HG03565 (cell line): Measurements from ENCODE around the gene IRF2BP2.
A peak's percentile ranks its signal among the peaks of the same experiment; 100 is the strongest.

Experiments
- ATAC-seq: cut with Tn5 transposase; IDR thresholded peaks from one replicate; pipeline ENCODE4 v1.9.1; 2021; ENCODE audit warnings: mild to moderate bottlenecking, moderate library complexity; ENCODE audit not compliant: unreplicated experiment

IRF2BP2 gene

GRCh38 chr1:234610061-234610665 is at the start of gene IRF2BP2:
IRF2BP2 (minus strand) TSS chr1:234610178; CDS start chr1:234609494, 684 bp downstream.
- peak; percentile 20 for ATAC-seq

- no peak for ATAC-seq
Measured at GRCh38 chr1:234659538-234659937, 49.6 kb upstream of the IRF2BP2 start.

- no peak for ATAC-seq
Measured at GRCh38 chr1:234658138-234658537, 48.2 kb upstream of the IRF2BP2 start.

DNA sequence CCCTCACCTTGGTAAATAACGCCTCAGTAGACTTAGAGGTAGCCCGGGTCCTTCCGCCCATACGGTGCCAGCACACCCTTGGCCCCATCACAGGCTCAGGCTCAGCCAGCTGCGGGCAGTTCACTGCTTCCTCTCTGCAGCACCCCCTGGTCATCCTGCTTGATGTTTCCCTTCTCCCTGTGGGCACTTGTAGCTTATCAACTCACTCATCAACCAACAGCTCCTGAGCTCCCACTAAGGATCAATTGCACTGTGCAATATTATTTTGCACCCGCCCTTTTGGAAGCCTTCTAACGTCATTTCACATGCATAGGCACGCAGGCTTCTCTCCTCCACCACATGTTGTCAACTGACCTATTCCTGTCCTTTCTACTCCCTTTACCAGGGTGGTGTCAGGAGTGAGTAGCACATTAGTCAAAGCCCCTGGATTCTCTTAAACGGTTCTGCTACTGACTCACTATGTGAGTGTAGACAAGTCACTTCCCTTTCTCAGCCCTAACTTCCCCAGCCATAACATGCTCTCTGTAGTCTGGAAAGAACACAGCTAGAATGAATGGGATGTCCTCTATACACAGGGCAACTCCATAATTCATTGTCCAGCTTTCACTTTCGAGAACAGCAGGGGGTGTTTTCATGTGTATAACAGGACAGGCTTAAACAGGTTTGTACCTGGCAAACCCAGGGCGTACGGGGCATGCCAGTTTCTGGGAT is 47.1 kb upstream of the IRF2BP2 start:
- no peak for ATAC-seq

GRCh38 chr1:234656070-234656895 is 46.3 kb upstream of the IRF2BP2 start:
- ATAC-seq, result no peak

- no peak for ATAC-seq
Measured at GRCh38 chr1:234655328-234656069, 45.5 kb upstream of the IRF2BP2 start.

DNA sequence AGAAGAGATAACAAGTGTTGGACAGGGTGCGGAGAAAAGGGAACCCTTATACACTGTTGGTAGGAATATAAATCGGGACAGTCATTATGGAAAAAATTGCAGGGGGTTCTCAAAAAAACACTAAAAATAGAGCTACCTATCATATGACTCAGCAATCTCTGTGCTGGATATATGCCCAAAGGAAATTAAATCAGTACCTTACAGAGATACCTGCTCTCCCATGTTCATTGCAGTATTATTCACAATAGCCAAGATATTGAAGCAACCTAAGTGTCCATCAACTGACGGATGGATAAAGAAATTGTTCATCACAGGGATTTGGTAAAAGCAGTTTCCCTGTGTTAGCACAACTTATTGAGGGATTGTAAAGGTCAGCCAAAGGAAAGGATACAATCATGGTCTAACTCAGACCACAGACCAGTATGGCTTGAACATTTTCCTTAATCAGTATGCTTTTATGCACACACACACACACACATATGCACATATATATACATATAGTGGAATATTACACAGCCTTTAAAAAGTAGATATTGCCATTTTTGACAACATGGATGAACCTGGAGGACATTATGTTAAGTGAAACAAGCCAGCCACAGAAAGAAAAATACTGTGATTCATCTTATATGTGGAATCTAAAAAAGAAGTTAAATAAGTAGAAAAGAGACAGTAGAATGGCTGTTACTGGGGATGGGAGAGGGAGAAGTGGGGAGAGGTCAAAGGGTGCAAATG is 44.2 kb upstream of the IRF2BP2 start:
- ATAC-seq, result no peak

GRCh38 chr1:234649432-234650081 is 39.6 kb upstream of the IRF2BP2 start:
- no peak for ATAC-seq

DNA sequence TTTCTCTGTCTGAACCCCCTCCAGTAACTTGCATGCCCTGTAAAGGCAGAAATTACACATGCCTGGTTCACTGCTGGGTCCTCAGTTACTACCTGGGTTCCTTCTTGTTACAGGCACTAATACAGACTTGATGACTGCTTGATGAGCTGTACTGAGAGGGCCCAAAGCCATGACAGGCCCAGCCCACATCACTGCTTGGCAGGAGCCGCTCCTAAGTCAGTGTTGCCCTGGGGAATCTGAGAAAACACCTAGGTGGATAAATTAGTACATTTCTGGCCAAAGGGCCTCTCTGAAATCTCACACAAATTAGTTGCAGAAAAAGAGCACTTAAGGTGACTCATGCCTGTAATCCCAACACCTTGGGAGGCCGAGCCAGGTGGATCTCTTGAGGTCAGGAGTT is 37.8 kb upstream of the IRF2BP2 start:
- no peak for ATAC-seq

DNA sequence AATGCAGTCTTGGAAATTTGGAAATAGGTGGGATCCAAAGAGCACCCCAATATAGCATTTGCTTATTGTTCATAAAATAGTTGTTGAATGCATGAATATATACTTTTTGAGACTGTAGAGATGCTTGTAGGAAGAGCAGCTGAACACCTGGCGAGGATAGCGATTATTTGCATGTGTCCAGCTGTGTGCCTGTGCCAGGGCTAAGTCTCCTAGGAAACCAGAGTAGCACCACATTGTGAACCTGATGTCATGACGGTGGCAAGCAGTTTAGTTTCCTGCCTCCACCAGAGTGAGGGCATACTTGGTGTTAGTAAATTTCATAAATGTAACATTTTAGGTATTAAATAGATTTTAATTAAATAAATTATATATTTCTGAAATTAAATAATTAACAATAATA is 37.3 kb upstream of the IRF2BP2 start:
- ATAC-seq, result no peak

DNA sequence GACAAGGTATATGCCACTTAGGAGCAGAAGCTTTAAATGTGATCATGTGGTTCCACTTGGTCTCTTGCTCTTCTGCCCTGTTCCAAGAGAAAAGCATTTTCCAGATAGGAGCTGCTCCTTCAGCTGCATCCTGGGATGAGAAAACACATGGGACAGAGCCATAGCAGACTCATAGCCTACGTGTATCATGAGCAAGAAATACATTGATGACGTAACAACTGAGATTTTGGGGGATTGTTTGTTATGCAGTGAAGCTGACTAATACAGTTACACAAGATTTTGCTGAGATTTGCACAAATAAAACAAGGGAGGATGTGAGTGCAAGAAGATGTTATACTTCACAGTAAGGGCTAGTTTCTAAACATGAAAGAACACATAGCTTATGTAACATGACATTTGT is 36.0 kb upstream of the IRF2BP2 start:
- no peak for ATAC-seq

DNA sequence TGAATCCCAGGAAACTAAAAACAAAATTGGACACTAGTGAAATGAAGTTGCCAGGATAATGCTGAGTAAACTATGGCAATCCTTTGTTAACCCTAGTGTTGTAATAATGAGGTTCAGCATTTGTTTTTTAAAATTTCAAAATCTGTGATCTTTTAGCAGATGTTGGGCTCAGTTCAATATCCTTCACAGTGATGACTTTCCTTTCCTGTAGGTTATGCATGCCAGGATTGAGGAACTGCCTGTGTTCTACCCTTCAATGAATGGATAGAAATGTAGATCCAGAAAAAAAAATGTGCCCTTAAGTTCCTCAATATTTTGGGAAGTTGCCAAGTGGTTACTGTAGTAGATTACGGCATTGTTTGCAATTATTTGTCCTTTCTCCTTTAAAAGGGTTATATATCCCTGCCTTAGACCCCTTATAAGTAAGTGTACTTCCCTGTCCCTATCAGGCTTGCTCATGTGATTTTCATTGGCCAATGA is 35.5 kb upstream of the IRF2BP2 start:
- ATAC-seq, result no peak

DNA sequence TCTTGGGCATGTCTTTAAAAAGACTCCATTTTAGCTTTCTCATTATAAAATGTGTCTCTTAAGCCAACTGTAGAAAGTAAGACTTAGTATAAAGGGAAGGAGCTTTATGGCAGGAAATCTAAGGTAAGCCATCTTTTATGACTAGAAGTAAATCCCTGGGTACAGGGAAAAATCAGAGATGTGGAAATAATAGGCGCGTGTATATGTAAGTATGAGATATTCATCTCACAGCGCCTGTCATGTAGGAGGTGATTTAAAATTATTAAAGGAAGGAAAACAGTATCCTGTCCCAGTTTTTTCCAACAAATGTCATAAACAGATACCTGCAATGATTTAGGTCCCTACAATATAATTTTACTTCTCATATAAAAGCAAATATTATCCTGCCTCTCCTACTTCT is 35.0 kb upstream of the IRF2BP2 start:
- no peak for ATAC-seq

DNA sequence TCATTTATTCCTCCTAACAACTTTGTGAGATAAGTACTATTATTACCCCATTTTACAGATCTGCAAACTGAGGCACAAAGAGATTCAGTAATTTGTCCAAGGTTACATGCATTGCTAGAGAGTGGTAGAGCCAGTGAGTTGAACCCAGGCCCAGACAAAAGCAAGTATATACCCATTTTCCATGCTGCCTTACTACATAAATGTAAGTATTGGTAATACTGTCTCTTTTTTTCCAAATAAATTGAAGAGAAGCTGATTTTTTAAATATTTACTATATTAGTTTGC is 33.8 kb upstream of the IRF2BP2 start:
- no peak for ATAC-seq

- no peak for ATAC-seq
Measured at GRCh38 chr1:234643111-234643849, 33.3 kb upstream of the IRF2BP2 start.

GRCh38 chr1:234642428-234642827 is 32.5 kb upstream of the IRF2BP2 start:
- no peak for ATAC-seq

DNA sequence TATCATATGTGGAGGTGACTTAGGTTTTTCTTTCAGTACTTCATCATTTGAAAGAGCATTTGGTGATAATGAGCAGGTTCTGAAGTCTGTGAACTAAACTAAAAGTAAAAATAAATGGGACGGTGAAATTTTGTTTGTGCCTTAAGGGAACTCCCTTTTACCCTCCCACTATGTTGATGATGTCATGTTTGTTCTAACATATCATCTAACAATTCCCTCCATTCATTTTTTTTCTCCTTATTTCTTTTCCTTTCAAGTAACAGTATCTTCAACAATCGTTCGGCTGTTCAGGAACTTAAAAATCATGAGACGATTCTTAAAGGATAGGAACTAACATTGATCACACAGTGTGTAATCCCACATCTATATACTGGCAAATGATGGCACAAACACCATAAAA is 30.0 kb upstream of the IRF2BP2 start:
- no peak for ATAC-seq

DNA sequence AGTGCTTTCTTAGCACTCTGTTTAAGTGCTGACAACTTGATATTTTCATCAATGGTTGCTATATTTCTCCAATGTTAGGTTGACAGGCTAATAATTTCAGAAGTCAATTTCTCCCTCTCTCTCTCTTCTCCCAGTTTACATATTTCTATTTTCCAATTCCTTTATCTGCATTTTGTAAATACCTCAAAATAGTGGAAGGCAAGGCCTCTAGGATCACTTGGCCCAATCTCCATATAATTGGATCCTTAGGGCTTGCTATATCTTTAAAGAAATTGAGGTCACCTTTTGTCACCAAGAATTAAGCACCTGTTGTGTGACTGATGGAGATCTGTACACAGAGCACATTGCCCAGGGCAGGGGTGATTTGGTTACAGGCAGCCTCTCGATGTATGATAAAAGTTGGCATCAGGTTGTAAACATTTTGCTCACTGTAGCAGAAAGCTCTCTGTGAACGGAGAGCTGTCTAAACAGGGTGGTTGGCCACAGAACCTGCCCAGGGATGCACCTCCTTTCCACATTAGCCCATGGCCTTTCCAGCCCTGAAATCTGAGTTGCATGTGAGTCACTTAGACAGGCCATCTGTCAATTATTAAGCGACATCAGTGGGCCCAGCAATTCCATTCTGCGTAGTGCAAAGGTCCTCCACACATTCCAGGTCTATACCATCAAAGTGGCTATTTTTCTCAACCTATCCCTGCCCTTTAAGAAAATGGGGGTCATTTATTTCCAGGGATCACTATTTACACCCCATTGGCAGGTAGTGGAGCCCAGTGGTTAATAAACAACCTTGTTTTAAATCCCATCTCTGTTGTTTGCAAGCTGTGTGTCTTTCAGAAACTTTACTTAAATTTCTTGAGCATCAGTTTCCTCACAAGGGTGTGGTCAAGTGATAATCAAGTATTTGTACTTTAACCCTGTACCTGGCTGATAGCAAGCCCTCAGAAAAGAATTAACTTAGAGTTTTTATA is 29.1 kb upstream of the IRF2BP2 start:
- ATAC-seq, result no peak
